A549 treated with RU486 at 1 μM for 4 hours (cell line): ENCODE data around the gene HJURP. TPM values are rescaled to one million over a fixed set of nuclear protein-coding genes. Genes with fewer than 3 reads are reported as not detected.

Source experiments
- total RNA-seq: library from RNA; stranded (reverse); fragments of 200-300 nt; extraction: Qiagen RNA extraction; gene quantifications from 5 replicates; pipeline ENCODE4 v1.2.3, GENCODE V29; 2022; ENCODE audit warnings: low read depth

Gene HJURP
- total RNA-seq, result 76.2 to 89.5 TPM (median 80.6 TPM) in 5 replicates

DNA sequence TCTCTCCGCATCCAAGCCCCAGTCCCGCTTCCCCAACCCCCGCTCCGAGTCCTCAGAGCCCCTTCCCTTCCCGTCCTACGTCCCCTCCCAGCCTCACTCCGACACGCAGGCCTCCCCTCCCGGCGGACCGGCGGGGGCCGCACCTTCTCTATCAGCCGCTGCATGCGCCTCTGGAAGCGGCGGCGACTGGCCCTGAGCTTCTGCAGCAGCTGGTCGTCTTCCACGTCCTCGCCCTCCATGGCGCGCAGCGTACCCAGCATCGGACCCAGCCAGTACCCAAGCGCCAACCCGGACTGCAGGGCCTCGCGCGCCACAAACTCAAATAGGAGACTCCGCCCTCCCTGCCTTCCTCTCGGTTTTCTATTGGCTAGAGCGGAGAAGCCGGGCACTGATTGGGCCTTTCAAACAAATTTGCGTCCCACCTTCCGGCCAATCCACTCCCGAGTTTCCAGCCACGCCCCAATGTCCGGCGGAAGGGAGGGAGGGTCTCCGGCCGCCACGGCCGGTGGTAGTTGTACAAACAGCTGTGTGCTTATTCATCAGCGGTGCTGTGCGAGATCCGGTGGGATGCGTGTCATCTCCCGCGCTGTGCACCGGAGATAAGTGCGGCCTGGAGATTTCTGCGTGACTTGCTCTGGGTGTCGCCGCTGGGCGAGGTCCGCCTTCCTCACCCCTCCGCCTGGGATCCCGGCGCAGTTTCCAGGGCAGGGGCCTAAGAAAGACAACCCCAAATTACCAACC, at the start of gene HJURP:
TSS of gene HJURP (minus strand) at position 295 of the 741 bp plus-strand sequence. CDS start at position 260, 35 bp downstream.

DNA sequence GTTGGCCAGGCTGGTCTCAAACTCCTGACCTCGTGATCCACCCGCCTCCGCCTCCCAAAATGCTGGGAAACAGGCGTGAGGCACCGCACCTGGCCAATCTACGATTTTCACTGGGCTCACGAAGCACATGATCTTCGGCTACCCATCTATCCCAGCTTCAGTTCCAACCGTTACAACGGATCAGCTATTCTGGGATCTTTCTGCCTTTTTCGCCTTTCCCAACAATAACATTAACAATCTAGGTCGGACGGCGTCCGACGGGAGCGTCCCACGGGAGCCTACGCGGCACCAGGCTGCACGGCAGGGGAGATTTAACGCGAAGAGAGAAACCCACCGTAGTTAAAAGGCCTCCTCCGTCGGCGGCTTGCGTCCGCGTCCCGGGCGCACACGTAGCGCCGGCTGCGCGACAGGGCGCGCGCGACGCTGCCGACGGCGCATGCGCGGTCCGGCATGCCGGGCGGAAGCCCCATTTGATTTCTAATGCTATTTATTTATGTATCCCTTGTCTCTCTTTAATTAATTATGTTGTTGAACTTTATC, 13.7 kb upstream of the HJURP start, which contains the start of gene MSL3B:
TSS of gene MSL3B (minus strand) at position 394 of the 540 bp plus-strand sequence.

Other genes starting within 250 kb of the HJURP start
- gene UGT1A8, start 236.9 kb downstream of the HJURP start, total RNA-seq, result 0.06 to 0.13 TPM in 2 of 5 replicates, not detected in the others
- gene UGT1A10, start 218.1 kb downstream of the HJURP start, total RNA-seq, result 0.15 to 0.17 TPM in 2 of 5 replicates, not detected in the others
- 3.5 to 6.8 TPM (median 4.9 TPM) in 5 replicates for gene UGT1A9, start 182.6 kb downstream of the HJURP start, total RNA-seq
- 3.4 to 6.3 TPM (median 3.9 TPM) in 5 replicates for gene UGT1A7, start 172.6 kb downstream of the HJURP start, total RNA-seq
- gene UGT1A6, start 161.6 kb downstream of the HJURP start, total RNA-seq, result 1.2 to 2.3 TPM (median 1.6 TPM) in 5 replicates
- not detected in 5 replicates for gene UGT1A5, start 141.6 kb downstream of the HJURP start, total RNA-seq
- gene UGT1A4, start 135.8 kb downstream of the HJURP start, total RNA-seq, result 0.05 to 0.10 TPM in 2 of 5 replicates, not detected in the others
- 0.10 to 0.22 TPM (median 0.13 TPM) in 3 of 5 replicates, not detected in the others for gene UGT1A3, start 125.5 kb downstream of the HJURP start, total RNA-seq
- 0.66 to 1.2 TPM (median 0.83 TPM) in 5 replicates for gene UGT1A1, start 94.3 kb downstream of the HJURP start, total RNA-seq
- gene MROH2A, start 76.2 kb downstream of the HJURP start, total RNA-seq, result 0.18 to 0.31 TPM (median 0.24 TPM) in 4 of 5 replicates, not detected in the other
- gene TRPM8, start 62.8 kb upstream of the HJURP start, total RNA-seq, result 0.13 to 0.21 TPM (median 0.15 TPM) in 3 of 5 replicates, not detected in the others
- gene SPP2, start 196.2 kb upstream of the HJURP start, total RNA-seq, result not detected in 5 replicates